H9 (cell line): Measurements from ENCODE around the gene TEC. TPM values are rescaled to one million over a fixed set of nuclear protein-coding genes. Genes with fewer than 3 reads are reported as not detected.

ENCODE experiments used
- DNase-seq: peaks from one replicate; pipeline ENCODE4 v3.0.0-alpha.2; 2017
- H2AFZ ChIP-seq: one replicate; pipeline ENCODE4 v1.6.1; 2013; ENCODE audit warnings: mild to moderate bottlenecking, low read length, control low read depth, moderate library complexity
- H2AK5ac ChIP-seq: 2 replicates; pipeline ENCODE4 v1.6.1; 2013; ENCODE audit warnings: low read length, control low read depth, mixed read lengths; ENCODE audit not compliant: insufficient read length
- H2BK120ac ChIP-seq: one replicate; pipeline ENCODE4 v1.6.1; 2013; ENCODE audit warnings: low read depth, mild to moderate bottlenecking, low read length, control low read depth, inconsistent platforms; ENCODE audit not compliant: poor library complexity, severe bottlenecking
- H2BK12ac ChIP-seq: 2 replicates; pipeline ENCODE4 v1.6.1; 2013; ENCODE audit warnings: low read length, control low read depth, mixed read lengths, low read depth; ENCODE audit not compliant: insufficient read length
- H2BK15ac ChIP-seq: 2 replicates; pipeline ENCODE4 v1.6.1; 2013; ENCODE audit warnings: low read depth, low read length, control low read depth
- H2BK20ac ChIP-seq: one replicate; pipeline ENCODE4 v1.6.1; 2013; ENCODE audit warnings: low read depth, mild to moderate bottlenecking, low read length, control low read depth, inconsistent platforms; ENCODE audit not compliant: poor library complexity, severe bottlenecking
- H2BK5ac ChIP-seq: 2 replicates; pipeline ENCODE4 v1.6.1; 2013; ENCODE audit warnings: low read length, control low read depth, mixed read lengths; ENCODE audit not compliant: insufficient read length
- H3K14ac ChIP-seq: 2 replicates; pipeline ENCODE4 v1.6.1; 2013; ENCODE audit warnings: low read length, control low read depth; ENCODE audit not compliant: insufficient read depth
- H3K18ac ChIP-seq: 2 replicates; pipeline ENCODE4 v1.6.1; 2013; ENCODE audit warnings: low read depth, mild to moderate bottlenecking, mixed read lengths, low read length, control low read depth; ENCODE audit not compliant: insufficient read length
- H3K23ac ChIP-seq: 2 replicates; pipeline ENCODE4 v1.6.1; 2013; ENCODE audit warnings: low read length, control low read depth, mixed read lengths, low read depth; ENCODE audit not compliant: insufficient read length
- H3K23me2 ChIP-seq: 2 replicates; pipeline ENCODE4 v1.6.1; 2013; ENCODE audit warnings: low read depth, mild to moderate bottlenecking, mixed read lengths, low read length, control low read depth; ENCODE audit not compliant: insufficient read length, poor library complexity, severe bottlenecking
- H3K27ac ChIP-seq: 2 replicates; pipeline ENCODE4 v1.5.1; 2013; ENCODE audit warnings: low read length, control low read depth, mixed read lengths, low read depth; ENCODE audit not compliant: insufficient read length
- H3K27me3 ChIP-seq: 2 replicates; pipeline ENCODE4 v1.6.1; 2013; ENCODE audit warnings: low read length, control low read depth, inconsistent platforms; ENCODE audit not compliant: insufficient read depth
- H3K4ac ChIP-seq: 2 replicates; pipeline ENCODE4 v1.6.1; 2013; ENCODE audit warnings: low read depth, mild to moderate bottlenecking, control low read depth, inconsistent platforms, low read length, moderate library complexity
- H3K4me1 ChIP-seq: 2 replicates; pipeline ENCODE4 v1.6.1; 2013; ENCODE audit warnings: low read length, control low read depth, inconsistent platforms; ENCODE audit not compliant: insufficient read depth
- H3K4me2 ChIP-seq: 2 replicates; pipeline ENCODE4 v1.6.1; 2013; ENCODE audit warnings: low read length, control low read depth, mixed read lengths; ENCODE audit not compliant: insufficient read length, insufficient read depth
- H3K56ac ChIP-seq: 2 replicates; pipeline ENCODE4 v1.6.1; 2013; ENCODE audit warnings: low read depth, mild to moderate bottlenecking, mixed read lengths, low read length, control low read depth; ENCODE audit not compliant: insufficient read length
- H3K79me1 ChIP-seq: 2 replicates; pipeline ENCODE4 v1.6.1; 2013; ENCODE audit warnings: low read depth, mild to moderate bottlenecking, moderate library complexity, low read length, control low read depth, inconsistent platforms; ENCODE audit not compliant: insufficient read depth, poor library complexity, severe bottlenecking
- H3K79me2 ChIP-seq: 2 replicates; pipeline ENCODE4 v1.6.1; 2013; ENCODE audit warnings: low read length, control low read depth, inconsistent platforms; ENCODE audit not compliant: insufficient read depth
- H3K9ac ChIP-seq: 2 replicates; pipeline ENCODE4 v1.6.1; 2013; ENCODE audit warnings: low read length, control low read depth, mixed read lengths; ENCODE audit not compliant: insufficient read length; ENCODE audit errors: extremely low read depth
- H3K9me3 ChIP-seq: one replicate; pipeline ENCODE4 v1.6.1; 2013; ENCODE audit warnings: low read depth, low read length, inconsistent platforms; ENCODE audit not compliant: control insufficient read depth
- H3T11ph ChIP-seq: one replicate; pipeline ENCODE4 v1.6.1; 2013; ENCODE audit warnings: mild to moderate bottlenecking, low read length, control low read depth, inconsistent platforms
- H4K20me1 ChIP-seq: one replicate; pipeline ENCODE4 v1.6.1; 2013; ENCODE audit not compliant: control insufficient read depth, insufficient read length, insufficient read depth
- H4K5ac ChIP-seq: 2 replicates; pipeline ENCODE4 v1.6.1; 2013; ENCODE audit warnings: low read depth, mild to moderate bottlenecking, mixed read lengths, low read length, control low read depth; ENCODE audit not compliant: insufficient read length
- H4K8ac ChIP-seq: replicated peaks from 2 replicates; pipeline ENCODE4 v1.6.1; 2013; ENCODE audit warnings: low read length, control low read depth, mixed read lengths, low read depth; ENCODE audit not compliant: insufficient read length
- H4K91ac ChIP-seq: 2 replicates; pipeline ENCODE4 v1.6.1; 2013; ENCODE audit warnings: low read depth, mild to moderate bottlenecking, moderate library complexity, mixed read lengths, low read length, control low read depth; ENCODE audit not compliant: insufficient read length
- H3K27ac Mint-ChIP-seq, 3 experiments: 2 replicates in 2 of 3; 3 replicates in 1 of 3; pipeline ENCODE4 v1.8.0; 2020 to 2021; ENCODE audit warnings: mixed read lengths in 3 of 3, mild to moderate bottlenecking in 1 of 3, moderate library complexity in 1 of 3
- H3K27me3 Mint-ChIP-seq: 2 replicates; pipeline ENCODE4 v1.8.0; 2021; ENCODE audit warnings: low read depth, mild to moderate bottlenecking, moderate library complexity, mixed read lengths
- H3K36me3 Mint-ChIP-seq, 3 experiments: 2 replicates in 2 of 3; 3 replicates in 1 of 3; pipeline ENCODE4 v1.8.0; 2020 to 2021; ENCODE audit warnings: low read depth in 3 of 3, mixed read lengths in 3 of 3; ENCODE audit not compliant: insufficient read depth in 1 of 3
- H3K4me1 Mint-ChIP-seq, 2 experiments: 2 replicates each; pipeline ENCODE4 v1.8.0; 2020; ENCODE audit warnings: mixed read lengths in 2 of 2
- H3K4me3 Mint-ChIP-seq, 2 experiments: 2 replicates in 1 of 2; 3 replicates in 1 of 2; pipeline ENCODE4 v1.8.0; 2020 to 2021; ENCODE audit warnings: mild to moderate bottlenecking in 2 of 2, mixed read lengths in 2 of 2, moderate library complexity in 1 of 2
- H3K9me3 Mint-ChIP-seq, 2 experiments: 2 replicates in 1 of 2; 3 replicates in 1 of 2; pipeline ENCODE4 v1.8.0; 2020; ENCODE audit warnings: mild to moderate bottlenecking in 2 of 2, mixed read lengths in 2 of 2, moderate library complexity in 1 of 2
- CTCF ChIP-seq: fragments of 200-600 bp; sonication (generic); conservative IDR thresholded peaks from 3 replicates; pipeline ENCODE4 v1.8.0; 2021; ENCODE audit warnings: antibody characterized with exemption, mild to moderate bottlenecking
- total RNA-seq: library from RNA; stranded (reverse); gene quantifications from 2 replicates; pipeline ENCODE4 v1.2.1, GENCODE V29; 2021

The TEC gene
- total RNA-seq, 1 experiment from 2014 or later, result 1.8 TPM

- Histone ChIP-seq H3K14ac (no peak overlapping the region), H2BK15ac (no peak overlapping the region), H3K79me2 (no peaks in the 10 kb centered on the region), H3K4ac (no peak overlapping the region), H3K56ac (no peak overlapping the region), H3K18ac (no peak overlapping the region), H4K8ac (no peak overlapping the region), H3K23ac (no peak overlapping the region), H3K4me1 (peaks cover 13% of the 10 kb centered on the region; the same call in 1 of the 2 replicates), H2BK12ac (no peak overlapping the region), H2AK5ac (no peak overlapping the region), H3K4me2 (no peak overlapping the region), H4K5ac (no peak overlapping the region), H3K27me3 (no peaks in the 10 kb centered on the region), H3K27ac (no peak overlapping the region), H3K9me3 (no peaks in the 10 kb centered on the region), H2BK120ac (no peak overlapping the region), H3T11ph (no peak overlapping the region), H4K91ac (no peak overlapping the region), H2BK5ac (no peak overlapping the region), H3K23me2 (no peaks in the 10 kb centered on the region), H4K20me1 (no peaks in the 10 kb centered on the region), H3K79me1 (no peaks in the 10 kb centered on the region), H2BK20ac (no peak overlapping the region), H3K9ac (no peak overlapping the region), H2AFZ (no peak overlapping the region)
- H3K27me3 Mint-ChIP-seq, result no peaks in the 10 kb centered on the region
- H3K9me3 Mint-ChIP-seq, result peaks cover 9 to 10% of the 10 kb centered on the region in 2 experiments; a peak in 4 of 5 replicates
- H3K27ac Mint-ChIP-seq, result peak overlapping the region; percentile 46 to 83 (median 69); a peak in 5 of 7 replicates
- H3K4me1 Mint-ChIP-seq, result peaks cover 28 to 43% of the 10 kb centered on the region in 2 experiments
- DNase-seq, result no peak
- TF ChIP-seq CTCF, result no peak
- H3K4me3 Mint-ChIP-seq, result no peak overlapping the region
- peaks cover 1 to 11% (median 6%) of the 10 kb centered on the region in 3 experiments; a peak in 5 of 7 replicates for H3K36me3 Mint-ChIP-seq
Measured at GRCh38 chr4:48175806-48176205, 93.8 kb downstream of the TEC start.
